Measurements from ENCODE around the gene CCND3. TPM values are rescaled to one million over a fixed set of nuclear protein-coding genes. Genes with fewer than 3 reads are reported as not detected.

The CCND3 gene
- total RNA-seq (2021) (70.5 and 75.1 TPM in 2 replicates), Bru-seq, nascent RNA (percentile 48 among the genes with signal in this experiment), BruChase-seq, experiment 1, labeled RNA remaining after a 2-hour chase (percentile 54 among the genes with signal in this experiment), BruChase-seq, experiment 2, labeled RNA remaining after a 6-hour chase (percentile 60 among the genes with signal in this experiment)
- long read RNA-seq, transcript CCND3-205 (4 exons, 1,843 nt): minor isoform, 9 of 267 reads
- long read RNA-seq, transcript CCND3-203 (5 exons, 2,085 nt): major isoform, 222 of 267 reads
- long read RNA-seq, transcript CCND3-202 (5 exons, 2,133 nt): minor isoform, 11 of 267 reads
- long read RNA-seq, partial matches to known transcripts: 12 of 267 reads
- long read RNA-seq, other reads (novel, unspliced or antisense): 12 of 267 reads

- POLR2A ChIA-PET (ENCODE audit: unreplicated experiment): interaction anchor here (0.5 to 0.7 kb wide), 4 partner anchors 87 to 177 kb away, joined by 3 to 19 read pairs (median 10); no protein-coding TSS in a partner anchor
- intact Hi-C loops (cut with micrococcal nuclease; ENCODE audit: unreplicated experiment): loop anchor here (1.0 kb wide), 2 partner anchors 26 to 50 kb away; no protein-coding TSS in a partner anchor
Observed at GRCh38 chr6:41941280-41942066, at the start of gene CCND3. TSS of gene CCND3 (minus strand) at chr6:41941808. CDS start at chr6:41941649, 159 bp downstream.

GRCh38 chr6:41986339-41986738, 44.7 kb upstream of the CCND3 start:
- Histone ChIP-seq H3K4me1 (replicated peaks; ENCODE audit: insufficient read depth) (no peaks in the 10 kb centered on the region), H3K4me3 (no peak overlapping the region), H3F3A (ENCODE audit: insufficient read depth, low read depth) (no peaks in the 10 kb centered on the region), H3K79me2 (ENCODE audit: low read depth) (no peaks in the 10 kb centered on the region), H3K36me3 (ENCODE audit: low read depth) (no peaks in the 10 kb centered on the region), H3K9me2 (ENCODE audit: insufficient read depth) (no peaks in the 10 kb centered on the region), H3K9me3 (ENCODE audit: insufficient read depth, low read depth) (no peaks in the 10 kb centered on the region), H3K4me2 (no peak overlapping the region), H3K27me3 (ENCODE audit: insufficient read depth, low read depth) (no peaks in the 10 kb centered on the region), H4K20me1 (ENCODE audit: insufficient read depth) (no peaks in the 10 kb centered on the region), H2AFZ (no peak overlapping the region), H3K27ac (no peak overlapping the region)
- no peak for TF ChIP-seq CTCF (conservative IDR thresholded peaks at IDR 0.05)
- TF ChIP-seq EZH2 (IDR thresholded peaks at IDR 0.05; ENCODE audit: low read depth): no peak
- no TSS peak for BruUV-seq (replicated peaks)
- intact Hi-C loops (cut with micrococcal nuclease; ENCODE audit: unreplicated experiment): no loop called here
- DNase-seq: no peak
- ChIA-PET POLR2A (ENCODE audit: unreplicated experiment) (no interaction called here), CTCF (no interaction called here)

More at GRCh38 chr6:41941280-41942066, at the start of gene CCND3:
- H3K9me2 ChIP-seq (ENCODE audit: insufficient read depth): no peaks in the 10 kb centered on the region
- peaks cover 25% of the 10 kb centered on the region for H3F3A ChIP-seq (ENCODE audit: insufficient read depth, low read depth)
- H3K27ac ChIP-seq: peak within 1 kb of the TSS; percentile 72
- TF ChIP-seq EZH2 (IDR thresholded peaks at IDR 0.05; ENCODE audit: low read depth) (no peak), CTCF (conservative IDR thresholded peaks at IDR 0.05) (no peak)
- peak within 1 kb of the TSS; percentile 100 for H3K4me2 ChIP-seq
- H3K27me3 ChIP-seq (ENCODE audit: insufficient read depth, low read depth): no peaks in the 10 kb centered on the region
- peak within 1 kb of the TSS; percentile 78 for H3K4me3 ChIP-seq
- H3K4me1 ChIP-seq (replicated peaks; ENCODE audit: insufficient read depth): peaks cover 27% of the 10 kb centered on the region
- H3K79me2 ChIP-seq (ENCODE audit: low read depth): peaks cover 15% of the 10 kb centered on the region
- CTCF ChIA-PET: interaction anchor here (0.6 to 1.1 kb wide), 4 partner anchors 20 to 339 kb away, joined by 3 to 5 read pairs (median 4); no protein-coding TSS in a partner anchor
- no peaks in the 10 kb centered on the region for H3K36me3 ChIP-seq (ENCODE audit: low read depth)
- peak within 1 kb of the TSS; percentile 85 for H2AFZ ChIP-seq
- peak; percentile 69 to 89 for DNase-seq
- BruUV-seq (replicated peaks): no TSS peak
- no peaks in the 10 kb centered on the region for H4K20me1 ChIP-seq (ENCODE audit: insufficient read depth)
- no peaks in the 10 kb centered on the region for H3K9me3 ChIP-seq (ENCODE audit: insufficient read depth, low read depth)

GRCh38 chr6:41984623-41985022, 43.0 kb upstream of the CCND3 start:
- intact Hi-C loops (cut with micrococcal nuclease; ENCODE audit: unreplicated experiment): no loop called here
- no peaks in the 10 kb centered on the region for H3K27me3 ChIP-seq (ENCODE audit: insufficient read depth, low read depth)
- no peak for DNase-seq
- H3F3A ChIP-seq (ENCODE audit: insufficient read depth, low read depth): no peaks in the 10 kb centered on the region; the same call in 1 of the 2 replicates
- no peaks in the 10 kb centered on the region for H3K9me3 ChIP-seq (ENCODE audit: insufficient read depth, low read depth)
- no peaks in the 10 kb centered on the region for H3K79me2 ChIP-seq (ENCODE audit: low read depth)
- H4K20me1 ChIP-seq (ENCODE audit: insufficient read depth): no peaks in the 10 kb centered on the region
- no peak overlapping the region for H3K27ac ChIP-seq
- H3K4me2 ChIP-seq: no peak overlapping the region
- H3K4me1 ChIP-seq (replicated peaks; ENCODE audit: insufficient read depth): no peaks in the 10 kb centered on the region
- H3K36me3 ChIP-seq (ENCODE audit: low read depth): no peaks in the 10 kb centered on the region
- H3K9me2 ChIP-seq (ENCODE audit: insufficient read depth): no peaks in the 10 kb centered on the region
- no peak overlapping the region for H3K4me3 ChIP-seq
- no TSS peak for BruUV-seq (replicated peaks)
- TF ChIP-seq EZH2 (IDR thresholded peaks at IDR 0.05; ENCODE audit: low read depth): no peak
- no peak for TF ChIP-seq CTCF (conservative IDR thresholded peaks at IDR 0.05)
- CTCF ChIA-PET: interaction anchor here (0.6 kb wide), 1 partner anchor 8 kb away, joined by 5 read pairs; no protein-coding TSS in a partner anchor
- no peak overlapping the region for H2AFZ ChIP-seq
- POLR2A ChIA-PET (ENCODE audit: unreplicated experiment): no interaction called here
